GM23338 (cell line): Measurements from ENCODE around the gene TNNT2. TPM values are rescaled to one million over a fixed set of nuclear protein-coding genes. Genes with fewer than 3 reads are reported as not detected.

ENCODE experiments used
- ATAC-seq: fragments of 200-7000 bp; cut with Tn5 transposase; 3 replicates; pipeline ENCODE4 v1.9.1; 2020
- DNase-seq: peaks from one replicate; pipeline ENCODE4 v3.0.0-alpha.2; 2015; ENCODE audit warnings: low spot score
- H2AFZ ChIP-seq: fragments of 200-600 bp; sonication (generic); 2 replicates; pipeline ENCODE4 v1.8.0; 2016; ENCODE audit warnings: antibody characterized with exemption, mild to moderate bottlenecking, moderate library complexity
- H3F3A ChIP-seq: fragments of 200-600 bp; sonication (generic); replicated peaks from 2 replicates; pipeline ENCODE4 v1.8.0; 2017; ENCODE audit warnings: antibody characterized with exemption, mixed run types, low read depth
- H3K27ac ChIP-seq: fragments of 200-600 bp; sonication (generic); 2 replicates; pipeline ENCODE4 v1.6.1; 2016; ENCODE audit warnings: low read depth
- H3K27me3 ChIP-seq: fragments of 200-600 bp; sonication (generic); 2 replicates; pipeline ENCODE4 v1.8.0; 2016; ENCODE audit warnings: mild to moderate bottlenecking, mixed run types, moderate library complexity; ENCODE audit not compliant: insufficient read depth
- H3K36me3 ChIP-seq: fragments of 200-600 bp; sonication (generic); 2 replicates; pipeline ENCODE4 v1.8.0; 2016; ENCODE audit warnings: mild to moderate bottlenecking; ENCODE audit not compliant: insufficient read depth
- H3K4me1 ChIP-seq: fragments of 200-600 bp; sonication (generic); 2 replicates; pipeline ENCODE4 v1.8.0; 2016; ENCODE audit warnings: mild to moderate bottlenecking, moderate library complexity; ENCODE audit not compliant: insufficient read depth
- H3K4me2 ChIP-seq: fragments of 200-600 bp; sonication (generic); 2 replicates; pipeline ENCODE4 v1.7.1; 2017; ENCODE audit warnings: mixed run types
- H3K4me3 ChIP-seq: fragments of 200-600 bp; sonication (generic); 2 replicates; pipeline ENCODE4 v1.6.1; 2016; ENCODE audit warnings: mixed run types
- H3K79me2 ChIP-seq: fragments of 200-600 bp; sonication (generic); replicated peaks from 2 replicates; pipeline ENCODE4 v1.8.0; 2017; ENCODE audit warnings: mild to moderate bottlenecking; ENCODE audit not compliant: insufficient read depth
- H3K9me2 ChIP-seq: fragments of 200-600 bp; sonication (generic); 2 replicates; pipeline ENCODE4 v1.8.0; 2017; ENCODE audit not compliant: insufficient read depth
- H4K20me1 ChIP-seq: fragments of 200-600 bp; sonication (generic); replicated peaks from 2 replicates; pipeline ENCODE4 v1.8.0; 2017; ENCODE audit warnings: mild to moderate bottlenecking; ENCODE audit not compliant: insufficient read depth
- H3K27ac Mint-ChIP-seq: 2 replicates; pipeline ENCODE4 v1.8.0; 2020; ENCODE audit warnings: inconsistent platforms, mild to moderate bottlenecking, moderate library complexity, mixed read lengths
- H3K27me3 Mint-ChIP-seq: 3 replicates; pipeline ENCODE4 v1.8.0; 2022; ENCODE audit warnings: low read depth, mild to moderate bottlenecking, moderate library complexity, mixed read lengths, inconsistent platforms; ENCODE audit not compliant: insufficient read depth, poor library complexity
- H3K36me3 Mint-ChIP-seq: 3 replicates; pipeline ENCODE4 v1.8.0; 2021; ENCODE audit warnings: low read depth, mild to moderate bottlenecking, inconsistent platforms, moderate library complexity, mixed read lengths
- H3K4me1 Mint-ChIP-seq: 3 replicates; pipeline ENCODE4 v1.8.0; 2020; ENCODE audit warnings: mild to moderate bottlenecking, inconsistent platforms, mixed read lengths
- H3K4me3 Mint-ChIP-seq: 3 replicates; pipeline ENCODE4 v1.8.0; 2021; ENCODE audit warnings: moderate library complexity, mild to moderate bottlenecking, inconsistent platforms, mixed read lengths
- H3K9me3 Mint-ChIP-seq: 3 replicates; pipeline ENCODE4 v1.8.0; 2020; ENCODE audit warnings: moderate library complexity, mild to moderate bottlenecking, inconsistent platforms, mixed read lengths
- CREB1 ChIP-seq: fragments of 250-450 bp; sonication (Bioruptor Pico); IDR thresholded peaks from 2 replicates; pipeline ENCODE4 v1.5.0; 2020; ENCODE audit warnings: low read depth, mild to moderate bottlenecking, moderate library complexity
- ETS1 ChIP-seq: IDR thresholded peaks from 2 replicates; pipeline ENCODE4 v1.6.1; 2016; ENCODE audit warnings: antibody characterized with exemption
- EZH2 ChIP-seq: fragments of 200-600 bp; sonication (generic); IDR thresholded peaks from one replicate; pipeline ENCODE4 v1.8.0; 2017; ENCODE audit warnings: antibody characterized with exemption, mild to moderate bottlenecking, low read depth; ENCODE audit not compliant: unreplicated experiment
- NANOG ChIP-seq: IDR thresholded peaks from 2 replicates; pipeline ENCODE4 v1.6.1; 2016; ENCODE audit warnings: antibody characterized with exemption, borderline replicate concordance
- POLR2AphosphoS5 ChIP-seq: IDR thresholded peaks from 2 replicates; pipeline ENCODE4 v1.6.1; 2016; ENCODE audit warnings: antibody characterized with exemption, low read depth
- REST ChIP-seq: IDR thresholded peaks from one replicate; pipeline ENCODE4 v1.6.1; 2018; ENCODE audit warnings: antibody characterized with exemption; ENCODE audit not compliant: unreplicated experiment
- ZNF331 ChIP-seq: fragments of 250-450 bp; sonication (Bioruptor Pico); IDR thresholded peaks from 2 replicates; pipeline ENCODE4 v1.5.0; 2020; ENCODE audit warnings: low read depth, mild to moderate bottlenecking, moderate library complexity
- ZNF462 ChIP-seq: fragments of 250-450 bp; sonication (Bioruptor Pico); IDR thresholded peaks from 2 replicates; pipeline ENCODE4 v1.5.0; 2020; ENCODE audit warnings: mild to moderate bottlenecking, moderate library complexity
- polyA plus RNA-seq: library from polyadenylated mRNA; unstranded; fragments of >200 nt; fragmentation: Nextera tagmentation; extraction: Ambion mirVana; gene quantifications from 2 replicates; pipeline ENCODE4 v1.2.1, GENCODE V29; 2016
- total RNA-seq: library from RNA; depleted of rRNA; stranded (reverse); fragments of >200 nt; shearing (Covaris generic); gene quantifications from 2 replicates; pipeline ENCODE4 v1.2.3, GENCODE V29; 2014

Gene TNNT2
- total and polyA plus RNA-seq, 2 experiments from 2014 or later: 7.5 to 19.1 TPM

- peaks cover 24% of the 10 kb centered on the region for H3K27me3 Mint-ChIP-seq
- H3K36me3 Mint-ChIP-seq: no peaks in the 10 kb centered on the region
- H3K36me3 ChIP-seq: no peaks in the 10 kb centered on the region
- H3K27ac Mint-ChIP-seq: no peak overlapping the region
- no peak overlapping the region for H3K4me3 ChIP-seq
- no peak overlapping the region for H3K27ac ChIP-seq
- H3K79me2 ChIP-seq: no peaks in the 10 kb centered on the region
- H3K9me2 ChIP-seq: no peaks in the 10 kb centered on the region
- H3K4me3 Mint-ChIP-seq: no peak overlapping the region
- no peaks in the 10 kb centered on the region for H3K9me3 Mint-ChIP-seq
- DNase-seq (no peak), ATAC-seq (no peak)
- no peaks in the 10 kb centered on the region for H3K27me3 ChIP-seq
- no peak overlapping the region for H2AFZ ChIP-seq
- H4K20me1 ChIP-seq: no peaks in the 10 kb centered on the region
- no peaks in the 10 kb centered on the region for H3F3A ChIP-seq
- no peaks in the 10 kb centered on the region for H3K4me1 ChIP-seq
- peaks cover 19% of the 10 kb centered on the region for H3K4me1 Mint-ChIP-seq
- TF ChIP-seq ETS1: no peak
- no peak for TF ChIP-seq NANOG
- TF ChIP-seq POLR2AphosphoS5: no peak
- no peak for TF ChIP-seq ZNF462 (CRISPR knock-in tag)
- H3K4me2 ChIP-seq: no peak overlapping the region
Observed at GRCh38 chr1:201356236-201356635, 21.2 kb downstream of the TNNT2 start.

- H3K27me3 Mint-ChIP-seq: peaks cover 25% of the 10 kb centered on the region
- H2AFZ ChIP-seq: no peak overlapping the region
- no peaks in the 10 kb centered on the region for H3K9me2 ChIP-seq
- no peaks in the 10 kb centered on the region for H3K9me3 Mint-ChIP-seq
- no peaks in the 10 kb centered on the region for H3K27me3 ChIP-seq
- no peak for ATAC-seq
- no peak overlapping the region for H3K27ac ChIP-seq
- H3K36me3 ChIP-seq: no peaks in the 10 kb centered on the region
- no peak overlapping the region for H3K4me3 ChIP-seq
- no peaks in the 10 kb centered on the region for H3K36me3 Mint-ChIP-seq
- H3K4me2 ChIP-seq: no peak overlapping the region
- no peaks in the 10 kb centered on the region for H3K79me2 ChIP-seq
- H3K4me1 Mint-ChIP-seq: peaks cover 19% of the 10 kb centered on the region
- no peak overlapping the region for H3K4me3 Mint-ChIP-seq
- H3K27ac Mint-ChIP-seq: no peak overlapping the region
- H3K4me1 ChIP-seq: no peaks in the 10 kb centered on the region
- no peaks in the 10 kb centered on the region for H3F3A ChIP-seq
- no peak for DNase-seq
- no peaks in the 10 kb centered on the region for H4K20me1 ChIP-seq
- TF ChIP-seq ZNF331 (CRISPR knock-in tag) (no peak), EZH2 (no peak), CREB1 (CRISPR knock-in tag) (no peak), REST (no peak)
Observed at GRCh38 chr1:201355471-201355870, 22.0 kb downstream of the TNNT2 start.
